ENCODE results near the gene CTAG1B. TPM values are rescaled to one million over a fixed set of nuclear protein-coding genes. Genes with fewer than 3 reads are reported as not detected.

Gene CTAG1B
- total and polyA plus RNA-seq, 2 of the 8 experiments (the other 6 are each of a cell fraction or from before 2014, with no cell fraction given), result not detected

GRCh38 chrX:154657226-154657805 is 38.2 kb upstream of the CTAG1B start:
- H3K79me2 ChIP-seq (ENCODE audit: control insufficient read depth in 1 of 2, insufficient read depth in 2 of 2, low read length in 2 of 2), result no peaks in the 10 kb centered on the region
- H3K4me3 ChIP-seq (ENCODE audit: extremely low read depth in 1 of 4, insufficient read depth in 2 of 4, low read depth in 3 of 4, low read length in 4 of 4), result no peak overlapping the region
- H3K56ac ChIP-seq (replicated peaks; ENCODE audit: insufficient read length, low read depth, low read length), result no peak overlapping the region
- H3K9ac ChIP-seq (replicated peaks in 1 of 4; ENCODE audit: extremely low read depth in 1 of 4, low read depth in 3 of 4, low read length in 3 of 4), result no peak overlapping the region
- H3K14ac ChIP-seq (ENCODE audit: insufficient read length), result no peak overlapping the region
- H4K91ac ChIP-seq (replicated peaks; ENCODE audit: insufficient read length, low read length), result no peak overlapping the region
- H4K8ac ChIP-seq (ENCODE audit: extremely low read depth, insufficient read depth, low read length), result no peak overlapping the region
- no peaks in the 10 kb centered on the region for H3K4me1 ChIP-seq (replicated peaks in 1 of 4; ENCODE audit: control insufficient read depth in 3 of 4, insufficient read depth in 4 of 4, low read length in 3 of 4)
- no peak overlapping the region for H2BK120ac ChIP-seq (replicated peaks; ENCODE audit: low read depth, low read length)
- H3K79me1 ChIP-seq (ENCODE audit: low read depth, low read length), result no peaks in the 10 kb centered on the region
- no peak overlapping the region for H3K23ac ChIP-seq (ENCODE audit: insufficient read length)
- H2BK20ac ChIP-seq (ENCODE audit: low read length), result no peak overlapping the region
- no peak overlapping the region for H3K18ac ChIP-seq (ENCODE audit: extremely low read depth, low read length)
- H3K23me2 ChIP-seq (ENCODE audit: low read depth, low read length), result no peaks in the 10 kb centered on the region
- no peak overlapping the region for H4K5ac ChIP-seq (ENCODE audit: insufficient read length, low read depth, low read length)
- TF ChIP-seq TBP (IDR thresholded peaks at IDR 0.05; ENCODE audit: low read depth, low read length) (no peak), EP300 (IDR thresholded peaks at IDR 0.05; ENCODE audit: borderline replicate concordance in 1 of 2, low read depth in 2 of 2, low read length in 2 of 2) (no peak), JUN (IDR thresholded peaks at IDR 0.05; ENCODE audit: low read depth, low read length) (no peak), KDM5A (IDR thresholded peaks at IDR 0.05; ENCODE audit: low read length) (no peak), HDAC6 (IDR thresholded peaks at IDR 0.05; ENCODE audit: low read depth, low read length) (no peak), EZH2 (IDR thresholded peaks at IDR 0.05; ENCODE audit: low read depth, low read length, severe bottlenecking) (no peak), YY1 (IDR thresholded peaks at IDR 0.05; ENCODE audit: low read depth, low read length) (no peak), CBX5 (IDR thresholded peaks at IDR 0.05; ENCODE audit: low read depth, low read length) (no peak)
- TF ChIP-seq, protein P1, sequence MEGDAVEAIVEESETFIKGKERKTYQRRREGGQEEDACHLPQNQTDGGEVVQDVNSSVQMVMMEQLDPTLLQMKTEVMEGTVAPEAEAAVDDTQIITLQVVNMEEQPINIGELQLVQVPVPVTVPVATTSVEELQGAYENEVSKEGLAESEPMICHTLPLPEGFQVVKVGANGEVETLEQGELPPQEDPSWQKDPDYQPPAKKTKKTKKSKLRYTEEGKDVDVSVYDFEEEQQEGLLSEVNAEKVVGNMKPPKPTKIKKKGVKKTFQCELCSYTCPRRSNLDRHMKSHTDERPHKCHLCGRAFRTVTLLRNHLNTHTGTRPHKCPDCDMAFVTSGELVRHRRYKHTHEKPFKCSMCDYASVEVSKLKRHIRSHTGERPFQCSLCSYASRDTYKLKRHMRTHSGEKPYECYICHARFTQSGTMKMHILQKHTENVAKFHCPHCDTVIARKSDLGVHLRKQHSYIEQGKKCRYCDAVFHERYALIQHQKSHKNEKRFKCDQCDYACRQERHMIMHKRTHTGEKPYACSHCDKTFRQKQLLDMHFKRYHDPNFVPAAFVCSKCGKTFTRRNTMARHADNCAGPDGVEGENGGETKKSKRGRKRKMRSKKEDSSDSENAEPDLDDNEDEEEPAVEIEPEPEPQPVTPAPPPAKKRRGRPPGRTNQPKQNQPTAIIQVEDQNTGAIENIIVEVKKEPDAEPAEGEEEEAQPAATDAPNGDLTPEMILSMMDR (IDR thresholded peaks at IDR 0.05; ENCODE audit: control extremely low read depth in 1 of 3, insufficient read depth in 1 of 3, low read depth in 1 of 3, low read length in 3 of 3), result no peak
- TF ChIP-seq, protein P2, sequence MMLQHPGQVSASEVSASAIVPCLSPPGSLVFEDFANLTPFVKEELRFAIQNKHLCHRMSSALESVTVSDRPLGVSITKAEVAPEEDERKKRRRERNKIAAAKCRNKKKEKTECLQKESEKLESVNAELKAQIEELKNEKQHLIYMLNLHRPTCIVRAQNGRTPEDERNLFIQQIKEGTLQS (IDR thresholded peaks at IDR 0.05; ENCODE audit: insufficient read depth, low read depth, low read length), result no peak
- H2BK15ac ChIP-seq (ENCODE audit: low read length), result no peak overlapping the region
- H3K9me3 ChIP-seq (ENCODE audit: insufficient read depth in 2 of 2, low read depth in 1 of 2, low read length in 1 of 2), result no peaks in the 10 kb centered on the region
- H3K27ac ChIP-seq (ENCODE audit: low read depth, low read length), result no peak overlapping the region
- H2AFZ ChIP-seq (ENCODE audit: low read length), result no peak overlapping the region
- H3K36me3 ChIP-seq (ENCODE audit: control insufficient read depth in 2 of 4, insufficient read depth in 4 of 4, low read length in 3 of 4), result no peaks in the 10 kb centered on the region
- WGBS, 2 experiments (ENCODE audit: extremely low coverage in 1 of 2, insufficient coverage in 1 of 2, insufficient read length in 1 of 2, insufficient replicate concordance in 2 of 2, low coverage in 1 of 2, low lambda C conversion rate in 2 of 2, missing lambda C conversion rate in 1 of 2), result 79% methylated on average over 15 of the region's 15 CpGs; no CpG with 5 or more reads in 1 of the 2 experiments
- H3K4ac ChIP-seq (replicated peaks; ENCODE audit: insufficient read length, low read depth, low read length), result no peak overlapping the region
- POLR2A ChIA-PET (ENCODE audit: partially characterized antibody), result no interaction called here
- no peak for DNase-seq (ENCODE audit: low read depth in 1 of 2, low spot score in 2 of 2)
- H4K20me1 ChIP-seq (replicated peaks in 1 of 2; ENCODE audit: control insufficient read depth in 1 of 2, insufficient read depth in 2 of 2, low read length in 2 of 2), result no peaks in the 10 kb centered on the region
- H2BK12ac ChIP-seq (ENCODE audit: low read depth, low read length), result no peak overlapping the region
- H3K4me2 ChIP-seq (ENCODE audit: insufficient read depth in 1 of 2, low read depth in 2 of 2, low read length in 2 of 2), result no peak overlapping the region
- no peak overlapping the region for H2BK5ac ChIP-seq (ENCODE audit: low read depth, low read length)
- no peaks in the 10 kb centered on the region for H3K27me3 ChIP-seq (replicated peaks in 1 of 4; ENCODE audit: control insufficient read depth in 3 of 4, extremely low read depth in 1 of 4, insufficient read depth in 3 of 4, low read length in 3 of 4)
- CTCF ChIA-PET (ENCODE audit: partially characterized antibody), result no interaction called here
- FAIRE-seq, result no peak
- H2AK5ac ChIP-seq (ENCODE audit: low read depth, low read length), result no peak overlapping the region
